Measurements from ENCODE around the gene SOST. TPM values are rescaled to one million over a fixed set of nuclear protein-coding genes. Genes with fewer than 3 reads are reported as not detected.

Gene SOST
- total and polyA plus RNA-seq, 2 donors (not counting 3 experiments of a cell fraction or from before 2014, with no cell fraction given), result not detected

- Histone ChIP-seq H3K4me1 (ENCODE audit: control insufficient read depth, extremely low read depth, insufficient read depth, low read length) (peaks cover 2% of the 10 kb centered on the region), H3K27ac (ENCODE audit: insufficient read depth, low read depth, low read length) (no peak overlapping the region), H4K20me1 (replicated peaks; ENCODE audit: control insufficient read depth, extremely low read depth, insufficient read depth, low read length) (no peaks in the 10 kb centered on the region), H3K79me2 (ENCODE audit: control insufficient read depth, insufficient read depth, low read length) (no peaks in the 10 kb centered on the region), H2AFZ (ENCODE audit: low read depth, low read length) (no peak overlapping the region), H3K9me3 (replicated peaks; ENCODE audit: control insufficient read depth, insufficient read depth, low read length) (no peaks in the 10 kb centered on the region), H3K9me1 (replicated peaks; ENCODE audit: control insufficient read depth, extremely low read depth, insufficient read depth, low read length) (no peaks in the 10 kb centered on the region), H3K4me2 (ENCODE audit: insufficient read depth, low read length) (no peak overlapping the region), H3K4me3 (replicated peaks in 1 of 3; ENCODE audit: insufficient read depth in 1 of 3, low read depth in 1 of 3, low read length in 3 of 3) (no peak overlapping the region), H3K9ac (replicated peaks; ENCODE audit: extremely low read depth, insufficient read depth, low read length) (no peak overlapping the region), H3K36me3 (ENCODE audit: control insufficient read depth in 2 of 2, extremely low read depth in 1 of 2, insufficient read depth in 2 of 2, low read length in 2 of 2) (peaks cover 2 to 15% of the 10 kb centered on the region in 2 experiments), H3K27me3 (ENCODE audit: control insufficient read depth in 2 of 2, insufficient read depth in 2 of 2, low read length in 2 of 2) (no peaks in the 10 kb centered on the region)
- DNase-seq (ENCODE audit: low read depth, low spot score) (peak; percentile 56), FAIRE-seq (peak; percentile 87)
- intact Hi-C loops (cut with micrococcal nuclease), result no loop called here
- dilution Hi-C loops (cut with MboI; ENCODE audit: extremely low pct_ligation_motif_present, low sequenced_read_pairs), result loop anchor here (5.0 kb wide), 1 partner anchor 64 kb away; no protein-coding TSS in a partner anchor
- CTCF ChIA-PET, result interaction anchor here (0.6 to 3.2 kb wide), 40 partner anchors 8 to 279 kb away, joined by 3 to 55 read pairs (median 4); partner anchors contain the start of genes CD300LG, CFAP97D1 and DUSP3
- POLR2A ChIA-PET, result no interaction called here
- TF ChIP-seq POLR2A (IDR thresholded peaks at IDR 0.05; ENCODE audit: low read depth, low read length) (no peak), FOS (IDR thresholded peaks at IDR 0.05; ENCODE audit: borderline replicate concordance, insufficient read depth, low read length) (no peak), CTCF (IDR thresholded peaks at IDR 0.05; ENCODE audit: extremely low read depth in 1 of 2, insufficient read depth in 1 of 2, low read depth in 1 of 2, low read length in 2 of 2) (peak; percentile 84 to 93)
- BruUV-seq (replicated peaks), result no TSS peak
Observed at GRCh38 chr17:43766413-43767052, 7.9 kb upstream of the SOST start.

GRCh38 chr17:43760254-43760852 lies 1.8 kb upstream of the SOST start:
- dilution Hi-C loops (cut with MboI; ENCODE audit: extremely low pct_ligation_motif_present, low sequenced_read_pairs) (no loop called here), intact Hi-C loops (cut with micrococcal nuclease) (loop anchor here (1.0 kb wide), 2 partner anchors 66 to 184 kb away; no protein-coding TSS in a partner anchor)
- Histone ChIP-seq H3K9me3 (replicated peaks; ENCODE audit: control insufficient read depth, insufficient read depth, low read length) (no peaks in the 10 kb centered on the region), H4K20me1 (replicated peaks; ENCODE audit: control insufficient read depth, extremely low read depth, insufficient read depth, low read length) (no peaks in the 10 kb centered on the region), H3K4me3 (replicated peaks in 1 of 3; ENCODE audit: insufficient read depth in 1 of 3, low read depth in 1 of 3, low read length in 3 of 3) (no peak overlapping the region), H3K79me2 (ENCODE audit: control insufficient read depth, insufficient read depth, low read length) (no peaks in the 10 kb centered on the region), H3K9ac (replicated peaks; ENCODE audit: extremely low read depth, insufficient read depth, low read length) (no peak overlapping the region), H3K36me3 (ENCODE audit: control insufficient read depth in 2 of 2, extremely low read depth in 1 of 2, insufficient read depth in 2 of 2, low read length in 2 of 2) (no peaks in the 10 kb centered on the region), H3K9me1 (replicated peaks; ENCODE audit: control insufficient read depth, extremely low read depth, insufficient read depth, low read length) (no peaks in the 10 kb centered on the region), H2AFZ (ENCODE audit: low read depth, low read length) (no peak overlapping the region), H3K27me3 (ENCODE audit: control insufficient read depth in 2 of 2, insufficient read depth in 2 of 2, low read length in 2 of 2) (peaks cover 8 to 13% of the 10 kb centered on the region in 2 experiments), H3K27ac (ENCODE audit: insufficient read depth, low read depth, low read length) (no peak overlapping the region), H3K4me1 (ENCODE audit: control insufficient read depth, extremely low read depth, insufficient read depth, low read length) (peaks cover 2% of the 10 kb centered on the region), H3K4me2 (ENCODE audit: insufficient read depth, low read length) (no peak overlapping the region)
- no TSS peak for BruUV-seq (replicated peaks)
- ChIA-PET CTCF (interaction anchor here (0.8 to 9.4 kb wide), 18 partner anchors 11 to 241 kb away, joined by 3 to 414 read pairs (median 5); partner anchors contain the start of gene CD300LG), POLR2A (no interaction called here)
- peak; percentile 93 for DNase-seq (ENCODE audit: low read depth, low spot score)
- TF ChIP-seq GATA2 (IDR thresholded peaks at IDR 0.05; ENCODE audit: insufficient read depth, insufficient read length, low read depth, low read length) (no peak), JUN (IDR thresholded peaks at IDR 0.05; ENCODE audit: borderline replicate concordance, insufficient read depth, insufficient read length, low read depth) (no peak), CTCF (IDR thresholded peaks at IDR 0.05; ENCODE audit: extremely low read depth in 1 of 2, insufficient read depth in 1 of 2, low read depth in 1 of 2, low read length in 2 of 2) (peak; percentile 97 to 100)
- FAIRE-seq, result peak; percentile 94
